Lower leg skin (tissue), 3 donors: ENCODE data around the gene HSF5.

Experiments used
- POLR2A ChIP-seq, 2 donors: fragments of 450-650 bp; IDR thresholded peaks; one replicate each; pipeline ENCODE4 v1.6.1; 2016 to 2017; ENCODE audit warnings: antibody characterized with exemption in 2 of 2, mild to moderate bottlenecking in 1 of 2, moderate library complexity in 1 of 2
- TF ChIP-seq, protein P1 (sequence below), 3 donors: fragments of 450-650 bp; IDR thresholded peaks; one replicate each; pipeline ENCODE4 v1.5.1; 2016; ENCODE audit warnings: antibody characterized with exemption in 3 of 3, mild to moderate bottlenecking in 3 of 3, moderate library complexity in 2 of 3

DNA sequence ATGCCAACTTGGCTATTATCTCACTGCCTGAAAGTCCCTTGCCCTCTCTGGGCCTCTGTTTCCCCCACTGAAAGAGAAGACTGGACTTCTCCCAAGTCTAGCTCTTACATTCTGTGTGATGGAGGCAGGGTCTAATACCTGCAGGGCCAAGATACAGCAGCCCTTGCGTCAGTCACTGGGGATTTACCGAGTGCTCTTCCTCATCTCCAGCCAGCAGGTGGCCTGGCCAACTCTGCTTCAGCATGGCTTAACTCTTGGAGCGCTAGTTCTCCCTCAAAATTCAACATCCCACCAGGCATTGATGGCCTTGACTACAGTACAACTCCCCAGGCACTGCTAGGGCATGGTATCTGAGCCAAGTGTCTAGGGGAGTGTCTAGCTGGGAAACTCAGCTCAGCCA, 46.1 kb upstream of the HSF5 start:
- TF ChIP-seq, protein P1, sequence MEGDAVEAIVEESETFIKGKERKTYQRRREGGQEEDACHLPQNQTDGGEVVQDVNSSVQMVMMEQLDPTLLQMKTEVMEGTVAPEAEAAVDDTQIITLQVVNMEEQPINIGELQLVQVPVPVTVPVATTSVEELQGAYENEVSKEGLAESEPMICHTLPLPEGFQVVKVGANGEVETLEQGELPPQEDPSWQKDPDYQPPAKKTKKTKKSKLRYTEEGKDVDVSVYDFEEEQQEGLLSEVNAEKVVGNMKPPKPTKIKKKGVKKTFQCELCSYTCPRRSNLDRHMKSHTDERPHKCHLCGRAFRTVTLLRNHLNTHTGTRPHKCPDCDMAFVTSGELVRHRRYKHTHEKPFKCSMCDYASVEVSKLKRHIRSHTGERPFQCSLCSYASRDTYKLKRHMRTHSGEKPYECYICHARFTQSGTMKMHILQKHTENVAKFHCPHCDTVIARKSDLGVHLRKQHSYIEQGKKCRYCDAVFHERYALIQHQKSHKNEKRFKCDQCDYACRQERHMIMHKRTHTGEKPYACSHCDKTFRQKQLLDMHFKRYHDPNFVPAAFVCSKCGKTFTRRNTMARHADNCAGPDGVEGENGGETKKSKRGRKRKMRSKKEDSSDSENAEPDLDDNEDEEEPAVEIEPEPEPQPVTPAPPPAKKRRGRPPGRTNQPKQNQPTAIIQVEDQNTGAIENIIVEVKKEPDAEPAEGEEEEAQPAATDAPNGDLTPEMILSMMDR (IDR thresholded peaks at IDR 0.05) = no peak
- no peak for TF ChIP-seq POLR2A (IDR thresholded peaks at IDR 0.05)
